ENCODE data around the gene IFNAR1. TPM values are rescaled to one million over a fixed set of nuclear protein-coding genes. Genes with fewer than 3 reads are reported as not detected.

IFNAR1 gene
- total RNA-seq, 4 donors from 2014 or later: 8.9 to 24.3 (median 9.9) TPM

- intact Hi-C loops (cut with DNase I; ENCODE audit: low total_unique reads): loop anchor here (10.0 kb wide), 1 partner anchor 553 kb away; the partner anchor contains the start of gene PAXBP1
- H3K27ac ChIP-seq: no peak overlapping the region
- in situ Hi-C loops (cut with MboI; ENCODE audit: low sequenced_read_pairs in 4 of 4): loop anchor here in 1 of 4 donors (25.0 kb wide), 1 partner anchor 110 kb away; no protein-coding TSS in a partner anchor
- H3K27me3 ChIP-seq: no peaks in the 10 kb centered on the region
- DNase-seq (no peak), ATAC-seq (no peak)
- peaks cover 26 to 45% of the 10 kb centered on the region in 2 donors for H3K4me1 ChIP-seq
- no peak for TF ChIP-seq POLR2A (IDR thresholded peaks at IDR 0.05)
- no peak for TF ChIP-seq CTCF (IDR thresholded peaks at IDR 0.05 in 4 of 5, conservative IDR thresholded peaks at IDR 0.05 in 1 of 5)
- H3K4me3 ChIP-seq: no peak overlapping the region
- no peaks in the 10 kb centered on the region for H3K36me3 ChIP-seq
- no peaks in the 10 kb centered on the region for H3K9me3 ChIP-seq
Observed at GRCh38 chr21:33327326-33327725, 2.6 kb downstream of the IFNAR1 start.

GRCh38 chr21:33327792-33328433, 3.1 kb downstream of the IFNAR1 start:
- Histone ChIP-seq H3K4me3 (no peak overlapping the region), H3K27ac (no peak overlapping the region), H3K4me1 (peaks cover 26 to 45% of the 10 kb centered on the region in 2 donors), H3K36me3 (no peaks in the 10 kb centered on the region), H3K27me3 (no peaks in the 10 kb centered on the region), H3K9me3 (no peaks in the 10 kb centered on the region)
- in situ Hi-C loops (cut with MboI; ENCODE audit: low sequenced_read_pairs in 4 of 4) (loop anchor here in 1 of 4 donors (25.0 kb wide), 1 partner anchor 109 kb away; no protein-coding TSS in a partner anchor), intact Hi-C loops (cut with DNase I; ENCODE audit: low total_unique reads) (loop anchor here (10.0 kb wide), 1 partner anchor 553 kb away; the partner anchor contains the start of gene PAXBP1)
- DNase-seq (no peak), ATAC-seq (no peak)
- TF ChIP-seq CTCF (IDR thresholded peaks at IDR 0.05 in 4 of 5, conservative IDR thresholded peaks at IDR 0.05 in 1 of 5) (no peak), POLR2A (IDR thresholded peaks at IDR 0.05) (no peak)

DNA sequence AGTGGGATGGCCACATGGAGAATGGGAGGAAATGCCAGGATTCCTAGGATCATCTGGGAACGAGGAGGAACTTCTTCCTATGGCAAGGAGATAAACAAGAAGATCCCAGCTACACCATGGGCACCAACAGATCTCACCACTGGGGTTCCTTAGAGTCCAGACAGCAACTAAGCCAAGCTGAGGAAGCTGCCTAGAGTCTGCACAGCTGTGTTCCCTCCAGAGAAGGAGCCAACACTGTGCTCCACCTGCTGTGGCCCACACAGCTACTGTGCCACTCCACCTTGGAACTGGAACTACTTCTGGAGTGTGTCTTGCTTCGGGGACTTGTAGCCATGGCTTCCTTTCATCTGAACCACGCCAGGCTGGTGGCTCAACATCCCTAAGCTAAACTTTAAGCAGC, 6.0 kb downstream of the IFNAR1 start:
- H3K9me3 ChIP-seq: no peaks in the 10 kb centered on the region
- H3K27me3 ChIP-seq: no peaks in the 10 kb centered on the region
- DNase-seq: no peak
- in situ Hi-C loops (cut with MboI; ENCODE audit: low sequenced_read_pairs in 4 of 4) (loop anchor here in 1 of 4 donors (25.0 kb wide), 1 partner anchor 107 kb away; no protein-coding TSS in a partner anchor), intact Hi-C loops (cut with DNase I; ENCODE audit: low total_unique reads) (no loop called here)
- H3K36me3 ChIP-seq: no peaks in the 10 kb centered on the region
- peaks cover 22 to 38% of the 10 kb centered on the region in 2 donors for H3K4me1 ChIP-seq
- no peak overlapping the region for H3K27ac ChIP-seq
- no peak for ATAC-seq
- no peak overlapping the region for H3K4me3 ChIP-seq
- TF ChIP-seq POLR2A (IDR thresholded peaks at IDR 0.05): no peak
- no peak for TF ChIP-seq CTCF (IDR thresholded peaks at IDR 0.05 in 4 of 5, conservative IDR thresholded peaks at IDR 0.05 in 1 of 5)

GRCh38 chr21:33332143-33332542, 7.4 kb downstream of the IFNAR1 start:
- H3K27me3 ChIP-seq: no peaks in the 10 kb centered on the region
- TF ChIP-seq CTCF (IDR thresholded peaks at IDR 0.05 in 4 of 5, conservative IDR thresholded peaks at IDR 0.05 in 1 of 5) (no peak), POLR2A (IDR thresholded peaks at IDR 0.05) (no peak)
- no peaks in the 10 kb centered on the region for H3K36me3 ChIP-seq
- H3K27ac ChIP-seq: no peak overlapping the region
- no peaks in the 10 kb centered on the region for H3K9me3 ChIP-seq
- ATAC-seq: no peak
- intact Hi-C loops (cut with DNase I; ENCODE audit: low total_unique reads) (no loop called here), in situ Hi-C loops (cut with MboI; ENCODE audit: low sequenced_read_pairs in 4 of 4) (loop anchor here in 1 of 4 donors (25.0 kb wide), 1 partner anchor 105 kb away; no protein-coding TSS in a partner anchor)
- H3K4me3 ChIP-seq: no peak overlapping the region
- peaks cover 9 to 23% of the 10 kb centered on the region in 2 donors for H3K4me1 ChIP-seq
- no peak for DNase-seq

Measured in gastrocnemius medialis (tissue), 4 donors.